PFSK-1 (cell line): Measurements from ENCODE around the gene PMM1.

Experiments
- FOXP2 ChIP-seq: optimal IDR thresholded peaks from 2 replicates; pipeline ENCODE3; 2011; ENCODE audit warnings: borderline replicate concordance, control low read depth, inconsistent platforms; ENCODE audit not compliant: insufficient read depth; ENCODE audit errors: extremely low read length, extremely low read depth
- POLR2AphosphoS5 ChIP-seq: IDR thresholded peaks from 2 replicates; pipeline ENCODE4 v1.6.1; 2012; ENCODE audit warnings: low read depth, mild to moderate bottlenecking, control low read depth, low read length, moderate library complexity
- SIN3A ChIP-seq: IDR thresholded peaks from 2 replicates; pipeline ENCODE4 v1.6.1; 2012; ENCODE audit warnings: mild to moderate bottlenecking, low read length, moderate library complexity, borderline replicate concordance; ENCODE audit not compliant: insufficient read depth
- TAF1 ChIP-seq: IDR thresholded peaks from 2 replicates; pipeline ENCODE4 v1.6.1; 2012; ENCODE audit warnings: low read length, control low read depth, borderline replicate concordance; ENCODE audit not compliant: insufficient read depth
- TF ChIP-seq, protein P1 (sequence below), 2 experiments: IDR thresholded peaks; 2 replicates each; pipeline versions ENCODE4 v1.6.1 to v1.8.0; 2011 to 2012; ENCODE audit warnings: low read depth in 2 of 2, low read length in 2 of 2, control low read depth in 1 of 2, inconsistent platforms in 1 of 2, mild to moderate bottlenecking in 1 of 2, moderate library complexity in 1 of 2; ENCODE audit not compliant: insufficient read depth in 1 of 2

The PMM1 gene

DNA sequence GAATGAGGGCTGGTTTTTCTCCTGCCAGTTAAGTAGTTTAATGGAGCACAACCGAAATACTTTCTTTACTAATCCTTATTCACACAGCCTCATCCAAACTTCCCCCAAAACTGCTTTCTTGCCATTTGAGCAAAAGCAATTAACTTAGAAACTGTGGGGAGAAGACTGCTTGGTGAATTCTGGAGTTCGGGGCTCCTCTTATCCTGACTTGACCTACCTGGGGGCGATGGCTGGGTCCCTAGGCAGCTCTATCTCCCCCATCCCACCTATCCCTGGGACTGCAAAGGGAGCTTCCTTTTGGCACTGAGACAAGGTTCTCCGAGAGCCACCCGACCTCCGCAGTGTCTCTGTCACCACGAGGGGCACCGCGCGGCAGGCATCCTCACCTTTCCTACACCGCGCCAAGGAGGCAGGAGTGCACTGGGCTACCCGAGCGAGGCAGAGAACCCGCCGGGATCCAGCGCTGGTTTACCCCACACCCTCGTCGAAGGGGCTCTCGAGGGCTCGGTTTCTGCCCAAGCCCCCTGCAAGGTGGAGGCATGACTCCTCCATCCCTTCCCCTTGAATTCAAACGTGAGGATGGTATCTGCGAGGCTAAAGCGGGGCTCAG is 30.4 kb upstream of the PMM1 start:
- TF ChIP-seq POLR2AphosphoS5 (no peak), SIN3A (no peak), TAF1 (no peak), FOXP2 (no peak)
- TF ChIP-seq, protein P1, sequence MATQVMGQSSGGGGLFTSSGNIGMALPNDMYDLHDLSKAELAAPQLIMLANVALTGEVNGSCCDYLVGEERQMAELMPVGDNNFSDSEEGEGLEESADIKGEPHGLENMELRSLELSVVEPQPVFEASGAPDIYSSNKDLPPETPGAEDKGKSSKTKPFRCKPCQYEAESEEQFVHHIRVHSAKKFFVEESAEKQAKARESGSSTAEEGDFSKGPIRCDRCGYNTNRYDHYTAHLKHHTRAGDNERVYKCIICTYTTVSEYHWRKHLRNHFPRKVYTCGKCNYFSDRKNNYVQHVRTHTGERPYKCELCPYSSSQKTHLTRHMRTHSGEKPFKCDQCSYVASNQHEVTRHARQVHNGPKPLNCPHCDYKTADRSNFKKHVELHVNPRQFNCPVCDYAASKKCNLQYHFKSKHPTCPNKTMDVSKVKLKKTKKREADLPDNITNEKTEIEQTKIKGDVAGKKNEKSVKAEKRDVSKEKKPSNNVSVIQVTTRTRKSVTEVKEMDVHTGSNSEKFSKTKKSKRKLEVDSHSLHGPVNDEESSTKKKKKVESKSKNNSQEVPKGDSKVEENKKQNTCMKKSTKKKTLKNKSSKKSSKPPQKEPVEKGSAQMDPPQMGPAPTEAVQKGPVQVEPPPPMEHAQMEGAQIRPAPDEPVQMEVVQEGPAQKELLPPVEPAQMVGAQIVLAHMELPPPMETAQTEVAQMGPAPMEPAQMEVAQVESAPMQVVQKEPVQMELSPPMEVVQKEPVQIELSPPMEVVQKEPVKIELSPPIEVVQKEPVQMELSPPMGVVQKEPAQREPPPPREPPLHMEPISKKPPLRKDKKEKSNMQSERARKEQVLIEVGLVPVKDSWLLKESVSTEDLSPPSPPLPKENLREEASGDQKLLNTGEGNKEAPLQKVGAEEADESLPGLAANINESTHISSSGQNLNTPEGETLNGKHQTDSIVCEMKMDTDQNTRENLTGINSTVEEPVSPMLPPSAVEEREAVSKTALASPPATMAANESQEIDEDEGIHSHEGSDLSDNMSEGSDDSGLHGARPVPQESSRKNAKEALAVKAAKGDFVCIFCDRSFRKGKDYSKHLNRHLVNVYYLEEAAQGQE (IDR thresholded peaks at IDR 0.05; ENCODE audit: insufficient read depth in 1 of 2, low read depth in 2 of 2, low read length in 2 of 2), result no peak

DNA sequence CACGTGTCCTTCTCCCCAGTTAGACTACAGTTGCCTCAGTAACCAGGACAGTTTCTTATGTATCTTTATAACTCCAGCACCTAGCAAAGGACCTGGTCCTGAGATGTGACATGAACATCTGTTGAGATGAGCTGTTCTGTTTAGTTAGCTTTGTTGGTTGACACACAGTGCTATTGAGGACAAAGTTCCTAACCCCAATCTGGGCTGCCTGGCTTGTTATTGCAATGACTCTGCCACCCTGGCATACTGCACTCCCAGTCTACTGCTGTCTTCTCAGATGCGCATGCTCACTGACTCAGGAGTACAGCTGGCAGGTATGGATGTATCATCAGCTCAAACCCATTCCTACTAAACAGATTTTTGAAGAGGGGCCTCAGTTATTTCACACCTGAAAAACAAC is 23.8 kb upstream of the PMM1 start:
- TF ChIP-seq, protein P1 (IDR thresholded peaks at IDR 0.05; ENCODE audit: insufficient read depth in 1 of 2, low read depth in 2 of 2, low read length in 2 of 2), result no peak
- TF ChIP-seq SIN3A, result no peak
- no peak for TF ChIP-seq POLR2AphosphoS5
- TF ChIP-seq FOXP2, result no peak
- TF ChIP-seq TAF1, result no peak

DNA sequence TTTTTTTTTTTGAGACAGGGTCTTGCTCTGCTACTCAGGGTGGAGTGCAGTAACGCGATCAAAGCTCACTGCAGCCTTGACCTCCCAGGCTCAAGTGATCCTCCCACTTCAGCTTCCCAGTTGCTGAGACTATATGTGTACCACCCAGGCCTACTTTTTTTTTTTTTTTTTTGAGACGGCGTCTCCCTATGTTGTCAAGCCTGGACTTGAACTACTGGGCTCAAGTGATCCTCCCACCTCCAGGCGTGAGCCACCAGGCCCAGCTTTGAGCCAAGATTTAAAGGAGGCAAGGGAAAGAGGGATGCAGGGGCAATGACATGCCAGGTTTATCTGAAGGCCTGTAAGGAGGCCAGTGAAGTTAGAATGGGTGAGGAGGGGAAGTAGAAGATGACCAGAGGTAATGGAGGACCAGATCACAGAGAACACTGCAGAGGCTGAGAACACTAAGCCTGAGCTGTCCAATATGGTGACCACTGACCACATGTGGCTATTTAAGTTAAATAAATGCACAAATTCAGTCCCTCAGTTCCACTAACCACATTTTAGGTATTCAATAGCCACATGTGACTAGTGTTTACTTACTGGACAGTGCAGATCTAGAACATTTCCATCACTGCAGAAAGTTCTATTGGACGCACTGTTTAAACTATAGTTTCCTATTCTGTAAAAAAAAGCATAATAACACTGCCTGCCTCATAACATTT is 23.1 kb upstream of the PMM1 start:
- TF ChIP-seq POLR2AphosphoS5 (no peak), SIN3A (no peak)

DNA sequence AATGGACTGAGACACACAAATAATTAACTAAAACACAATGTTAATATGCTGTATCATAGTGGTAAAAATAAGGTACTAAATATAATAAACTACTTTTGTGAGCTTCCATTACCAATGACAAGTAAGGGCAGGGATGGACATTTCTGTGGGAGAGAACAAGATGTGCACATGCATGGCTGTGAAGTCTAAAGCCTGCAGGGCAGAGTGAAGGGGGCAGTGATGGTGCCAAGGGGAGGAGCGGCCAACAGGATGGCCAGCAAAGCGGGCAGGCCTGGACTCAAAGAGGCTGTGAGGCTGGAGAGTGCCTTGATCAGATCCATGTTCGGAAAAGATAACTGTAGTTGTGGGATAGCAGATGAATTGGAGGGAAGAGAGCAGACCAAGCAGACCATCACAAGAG is 18.7 kb upstream of the PMM1 start:
- no peak for TF ChIP-seq SIN3A
- no peak for TF ChIP-seq FOXP2
- TF ChIP-seq TAF1, result no peak
- TF ChIP-seq POLR2AphosphoS5, result no peak

DNA sequence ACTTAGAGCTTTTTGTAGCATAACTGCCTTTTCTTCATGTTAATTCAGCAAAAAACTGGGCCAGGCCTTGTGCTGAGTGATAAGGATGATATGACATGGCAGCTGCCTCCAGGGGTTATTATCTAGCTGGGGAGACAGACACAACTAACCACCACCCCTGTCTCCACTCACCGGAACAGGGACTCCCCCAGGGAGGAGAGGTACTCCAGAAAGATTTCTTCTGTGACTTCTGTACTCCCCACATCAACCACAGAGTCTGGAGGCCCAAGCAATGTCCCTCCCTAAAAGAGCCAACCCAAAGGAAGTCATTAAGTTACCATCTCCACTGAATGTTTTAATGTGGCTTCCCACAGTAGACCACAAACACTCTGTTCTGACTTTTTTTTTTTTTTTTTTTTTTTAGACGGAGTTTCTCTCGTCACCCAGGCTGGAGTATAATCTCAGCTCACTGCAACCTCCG is 14.3 kb upstream of the PMM1 start:
- no peak for TF ChIP-seq FOXP2
- TF ChIP-seq TAF1, result no peak
- TF ChIP-seq, protein P1 (IDR thresholded peaks at IDR 0.05; ENCODE audit: insufficient read depth in 1 of 2, low read depth in 2 of 2, low read length in 2 of 2), result no peak
- TF ChIP-seq SIN3A, result no peak
- no peak for TF ChIP-seq POLR2AphosphoS5

DNA sequence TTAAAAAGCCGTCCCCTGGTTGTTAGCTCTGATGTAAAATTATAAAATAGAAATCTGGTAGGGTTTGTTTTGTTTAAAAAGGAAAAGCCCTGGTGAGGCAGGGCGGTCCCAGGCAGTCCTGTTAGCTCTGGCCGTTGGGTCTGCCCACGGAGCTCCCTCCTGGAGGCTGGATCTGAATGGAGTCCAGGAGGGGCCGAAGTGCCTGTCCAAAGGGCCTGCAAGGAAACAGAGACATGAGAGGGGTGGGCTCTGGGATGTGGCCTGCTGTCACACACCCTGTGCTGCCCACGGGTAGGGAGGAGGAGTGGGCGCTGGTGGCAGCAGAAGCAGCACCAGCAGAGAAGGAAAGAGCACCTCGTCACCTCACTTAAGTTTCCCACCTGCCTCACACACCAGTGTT is 11.3 kb upstream of the PMM1 start:
- TF ChIP-seq POLR2AphosphoS5, result no peak
